ENCODE measurements around the gene CHRM4.
A peak's percentile ranks its signal among the peaks of the same experiment; 100 is the strongest.
"Not testable (repeated sequence)": the region's sequence is repeated elsewhere in the genome, so short reads cannot be mapped to it uniquely, and the experiment has no call there.

CHRM4 gene

DNA sequence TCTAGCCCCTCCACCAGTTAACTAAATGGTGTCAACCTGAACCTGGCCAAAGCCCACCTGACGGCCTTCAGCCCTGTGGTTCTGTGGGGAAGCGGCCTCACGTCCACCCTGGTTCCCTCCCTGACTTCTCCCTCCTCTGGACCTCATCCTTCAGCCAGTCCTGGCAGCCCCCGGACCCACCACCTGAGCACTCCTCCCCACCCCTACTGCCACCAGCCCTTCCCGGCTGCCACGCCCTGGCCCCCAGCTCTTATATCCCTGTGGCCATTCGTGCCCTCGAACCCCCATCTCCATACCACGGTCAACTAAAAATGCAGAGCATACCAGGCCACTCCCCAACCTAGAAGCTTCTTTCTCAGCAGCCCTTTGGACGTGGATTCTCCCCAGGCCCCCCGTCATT lies 14.3 kb downstream of the CHRM4 start:
- TF ChIP-seq SUZ12 (IDR thresholded peaks at IDR 0.05; ENCODE audit: extremely low read depth, insufficient read depth, insufficient read length) (no peak), ZNF274 (IDR thresholded peaks at IDR 0.05; ENCODE audit: low read depth, low read length) (no peak), YY1 (IDR thresholded peaks at IDR 0.05; ENCODE audit: insufficient read depth, insufficient read length) (no peak)
- Histone ChIP-seq H3K27me3 (ENCODE audit: insufficient read depth, insufficient read length) (no peaks in the 10 kb centered on the region), H3K9ac (ENCODE audit: insufficient read length, low read depth) (no peak overlapping the region), H3K4me1 (ENCODE audit: insufficient read depth, insufficient read length) (peaks cover 15% of the 10 kb centered on the region), H3K9me3 (ENCODE audit: insufficient read depth, low read length) (no peaks in the 10 kb centered on the region), H3K36me3 (ENCODE audit: insufficient read depth, insufficient read length, low read length) (peaks cover 67% of the 10 kb centered on the region), H3K4me3 (ENCODE audit: insufficient read length, low read depth) (no peak overlapping the region)
- no peak for DNase-seq (ENCODE audit: low read depth, low spot score)

DNA sequence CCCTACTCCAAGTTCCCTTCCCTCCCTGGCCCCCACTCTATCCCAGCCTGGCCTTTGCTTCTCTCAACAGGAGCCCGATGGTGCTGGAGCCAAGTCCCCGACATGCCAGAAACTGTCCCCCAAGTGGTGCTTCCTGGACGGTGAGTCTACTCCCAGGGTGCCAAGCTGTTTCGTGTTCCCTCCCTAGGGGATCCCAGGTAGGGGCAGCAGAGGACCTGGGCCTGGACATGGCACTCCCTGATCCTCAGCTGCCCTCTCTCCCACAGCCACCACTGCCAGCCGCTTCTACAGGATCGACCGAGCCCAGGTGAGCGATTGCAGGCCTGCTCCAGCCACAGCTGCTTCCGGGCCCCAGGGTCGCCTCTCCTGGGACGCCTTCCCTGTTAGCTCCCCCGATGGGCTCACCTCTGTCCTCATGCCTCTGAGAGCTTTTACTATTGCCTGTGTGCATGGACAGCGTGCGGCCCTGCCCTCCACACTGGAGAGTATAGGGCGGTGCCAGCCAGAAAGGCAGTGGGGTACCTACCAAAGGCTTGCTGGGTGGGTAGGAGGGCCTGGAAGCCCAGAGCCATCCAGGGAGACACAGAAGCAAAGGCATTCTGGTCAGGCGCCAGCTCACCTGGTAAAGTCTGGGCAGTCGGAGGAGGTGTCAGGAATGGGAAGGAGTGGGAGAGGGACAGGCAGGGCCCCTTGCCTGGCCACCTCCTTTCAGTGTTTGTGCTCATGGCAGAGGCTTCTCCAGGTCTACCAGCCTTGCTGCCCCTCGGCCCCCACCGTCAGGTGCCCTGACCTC lies 15.1 kb downstream of the CHRM4 start:
- Histone ChIP-seq H3K9me3 (ENCODE audit: insufficient read depth, low read length) (no peaks in the 10 kb centered on the region), H3K36me3 (ENCODE audit: insufficient read depth, insufficient read length, low read length) (peaks cover 75% of the 10 kb centered on the region), H3K4me3 (ENCODE audit: insufficient read length, low read depth) (no peak overlapping the region), H3K27me3 (ENCODE audit: insufficient read depth, insufficient read length) (no peaks in the 10 kb centered on the region), H3K9ac (ENCODE audit: insufficient read length, low read depth) (no peak overlapping the region), H3K4me1 (ENCODE audit: insufficient read depth, insufficient read length) (peaks cover 15% of the 10 kb centered on the region)
- DNase-seq (ENCODE audit: low read depth, low spot score): no peak
- TF ChIP-seq YY1 (IDR thresholded peaks at IDR 0.05; ENCODE audit: insufficient read depth, insufficient read length): no peak
- TF ChIP-seq ZNF274 (IDR thresholded peaks at IDR 0.05; ENCODE audit: low read depth, low read length): no peak
- TF ChIP-seq SUZ12 (IDR thresholded peaks at IDR 0.05; ENCODE audit: extremely low read depth, insufficient read depth, insufficient read length): no peak

DNA sequence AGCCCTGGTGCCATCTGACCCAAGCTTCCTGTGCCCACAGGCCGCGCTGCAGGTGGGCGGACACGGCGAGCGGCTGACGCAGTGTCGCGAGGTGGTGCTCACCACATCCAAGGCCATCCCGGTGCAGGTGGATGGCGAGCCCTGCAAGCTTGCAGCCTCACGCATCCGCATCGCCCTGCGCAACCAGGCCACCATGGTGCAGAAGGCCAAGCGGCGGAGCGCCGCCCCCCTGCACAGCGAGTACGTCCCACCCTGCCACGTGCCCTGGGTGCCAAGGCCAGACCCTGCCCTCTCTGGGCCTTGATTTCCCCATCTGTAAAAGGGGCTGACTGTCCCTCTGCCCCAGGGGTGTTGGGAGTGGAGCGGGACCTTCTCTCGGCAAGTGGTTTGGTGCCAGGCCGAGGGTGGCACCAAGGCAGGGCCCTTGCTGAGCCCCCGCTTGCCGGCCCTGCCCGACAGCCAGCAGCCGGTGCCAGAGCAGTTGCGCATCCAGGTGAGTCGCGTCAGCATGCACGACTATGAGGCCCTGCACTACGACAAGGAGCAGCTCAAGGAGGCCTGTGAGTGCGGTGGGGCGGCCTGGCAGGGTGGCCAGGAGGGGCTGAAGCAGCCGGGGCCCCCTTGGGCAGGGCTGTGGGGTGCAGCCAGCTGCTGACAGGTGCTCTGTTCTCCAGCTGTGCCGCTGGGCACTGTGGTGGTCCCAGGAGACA lies 16.0 kb downstream of the CHRM4 start:
- Histone ChIP-seq H3K36me3 (ENCODE audit: insufficient read depth, insufficient read length, low read length) (peaks cover 83% of the 10 kb centered on the region), H3K4me3 (ENCODE audit: insufficient read length, low read depth) (no peak overlapping the region), H3K27me3 (ENCODE audit: insufficient read depth, insufficient read length) (no peaks in the 10 kb centered on the region), H3K9me3 (ENCODE audit: insufficient read depth, low read length) (no peaks in the 10 kb centered on the region), H3K4me1 (ENCODE audit: insufficient read depth, insufficient read length) (peaks cover 15% of the 10 kb centered on the region), H3K9ac (ENCODE audit: insufficient read length, low read depth) (no peak overlapping the region)
- no peak for TF ChIP-seq ZNF274 (IDR thresholded peaks at IDR 0.05; ENCODE audit: low read depth, low read length)
- no peak for TF ChIP-seq YY1 (IDR thresholded peaks at IDR 0.05; ENCODE audit: insufficient read depth, insufficient read length)
- no peak for TF ChIP-seq SUZ12 (IDR thresholded peaks at IDR 0.05; ENCODE audit: extremely low read depth, insufficient read depth, insufficient read length)
- DNase-seq (ENCODE audit: low read depth, low spot score): no peak

GRCh38 chr11:46374815-46375214 lies 16.8 kb downstream of the CHRM4 start:
- no peak for TF ChIP-seq YY1 (IDR thresholded peaks at IDR 0.05; ENCODE audit: insufficient read depth, insufficient read length)
- H3K9ac ChIP-seq (ENCODE audit: insufficient read length, low read depth): no peak overlapping the region
- H3K36me3 ChIP-seq (ENCODE audit: insufficient read depth, insufficient read length, low read length): peaks cover 90% of the 10 kb centered on the region

GRCh38 chr11:46373787-46374740 lies 17.5 kb downstream of the CHRM4 start:
- peaks cover 90% of the 10 kb centered on the region for H3K36me3 ChIP-seq (ENCODE audit: insufficient read depth, insufficient read length, low read length)
- no peak for TF ChIP-seq SUZ12 (IDR thresholded peaks at IDR 0.05; ENCODE audit: extremely low read depth, insufficient read depth, insufficient read length)
- no peak for TF ChIP-seq ZNF274 (IDR thresholded peaks at IDR 0.05; ENCODE audit: low read depth, low read length)
- TF ChIP-seq YY1 (IDR thresholded peaks at IDR 0.05; ENCODE audit: insufficient read depth, insufficient read length): no peak

More at GRCh38 chr11:46374815-46375214, 16.8 kb downstream of the CHRM4 start:
- no peak for DNase-seq (ENCODE audit: low read depth, low spot score)
- Histone ChIP-seq H3K9me3 (ENCODE audit: insufficient read depth, low read length) (no peaks in the 10 kb centered on the region), H3K4me1 (ENCODE audit: insufficient read depth, insufficient read length) (peaks cover 21% of the 10 kb centered on the region), H3K4me3 (ENCODE audit: insufficient read length, low read depth) (no peak overlapping the region), H3K27me3 (ENCODE audit: insufficient read depth, insufficient read length) (no peaks in the 10 kb centered on the region)

DNA sequence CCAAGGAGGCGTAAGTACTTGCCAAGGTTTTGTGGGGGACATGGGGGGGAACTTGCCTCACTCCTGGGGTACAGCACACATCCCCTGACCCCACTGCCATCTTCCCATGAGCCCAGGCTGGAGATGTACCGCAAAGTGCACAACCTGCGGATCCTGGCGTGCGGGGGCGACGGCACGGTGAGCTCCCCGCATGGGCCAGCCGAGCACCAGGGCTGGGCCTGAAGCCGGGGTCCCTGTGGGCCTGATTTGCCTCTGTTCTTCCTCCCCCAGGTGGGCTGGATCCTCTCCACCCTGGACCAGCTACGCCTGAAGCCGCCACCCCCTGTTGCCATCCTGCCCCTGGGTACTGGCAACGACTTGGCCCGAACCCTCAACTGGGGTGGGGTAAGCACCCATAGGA lies 19.1 kb downstream of the CHRM4 start:
- H3K4me3 ChIP-seq (ENCODE audit: insufficient read length, low read depth); DNase-seq (ENCODE audit: low read depth, low spot score); H3K27me3 ChIP-seq (ENCODE audit: insufficient read depth, insufficient read length); H3K9me3 ChIP-seq (ENCODE audit: insufficient read depth, low read length); H3K9ac ChIP-seq (ENCODE audit: insufficient read length, low read depth): not testable (repeated sequence)
- Histone ChIP-seq H3K4me1 (ENCODE audit: insufficient read depth, insufficient read length) (peaks cover 18% of the 10 kb centered on the region), H3K36me3 (ENCODE audit: insufficient read depth, insufficient read length, low read length) (peaks cover 86% of the 10 kb centered on the region)

More at GRCh38 chr11:46373787-46374740, 17.5 kb downstream of the CHRM4 start:
- DNase-seq (ENCODE audit: low read depth, low spot score): no peak
- H3K9ac ChIP-seq (ENCODE audit: insufficient read length, low read depth): peak overlapping the region; percentile 36
- peaks cover 21% of the 10 kb centered on the region for H3K4me1 ChIP-seq (ENCODE audit: insufficient read depth, insufficient read length)
- no peak overlapping the region for H3K4me3 ChIP-seq (ENCODE audit: insufficient read length, low read depth)
- no peaks in the 10 kb centered on the region for H3K27me3 ChIP-seq (ENCODE audit: insufficient read depth, insufficient read length)
- no peaks in the 10 kb centered on the region for H3K9me3 ChIP-seq (ENCODE audit: insufficient read depth, low read length)

- no peak overlapping the region for H3K9ac ChIP-seq (ENCODE audit: insufficient read length, low read depth)
- no peaks in the 10 kb centered on the region for H3K9me3 ChIP-seq (ENCODE audit: insufficient read depth, low read length)
- peaks cover 21% of the 10 kb centered on the region for H3K4me1 ChIP-seq (ENCODE audit: insufficient read depth, insufficient read length)
- H3K4me3 ChIP-seq (ENCODE audit: insufficient read length, low read depth): no peak overlapping the region
- peaks cover 82% of the 10 kb centered on the region for H3K36me3 ChIP-seq (ENCODE audit: insufficient read depth, insufficient read length, low read length)
- no peak for DNase-seq (ENCODE audit: low read depth, low spot score)
- TF ChIP-seq YY1 (IDR thresholded peaks at IDR 0.05; ENCODE audit: insufficient read depth, insufficient read length): no peak
- TF ChIP-seq SUZ12 (IDR thresholded peaks at IDR 0.05; ENCODE audit: extremely low read depth, insufficient read depth, insufficient read length): no peak
- no peak for TF ChIP-seq ZNF274 (IDR thresholded peaks at IDR 0.05; ENCODE audit: low read depth, low read length)
- no peaks in the 10 kb centered on the region for H3K27me3 ChIP-seq (ENCODE audit: insufficient read depth, insufficient read length)
These were observed 19.5 kb downstream of the CHRM4 start for GRCh38 chr11:46372086-46372485.

DNA sequence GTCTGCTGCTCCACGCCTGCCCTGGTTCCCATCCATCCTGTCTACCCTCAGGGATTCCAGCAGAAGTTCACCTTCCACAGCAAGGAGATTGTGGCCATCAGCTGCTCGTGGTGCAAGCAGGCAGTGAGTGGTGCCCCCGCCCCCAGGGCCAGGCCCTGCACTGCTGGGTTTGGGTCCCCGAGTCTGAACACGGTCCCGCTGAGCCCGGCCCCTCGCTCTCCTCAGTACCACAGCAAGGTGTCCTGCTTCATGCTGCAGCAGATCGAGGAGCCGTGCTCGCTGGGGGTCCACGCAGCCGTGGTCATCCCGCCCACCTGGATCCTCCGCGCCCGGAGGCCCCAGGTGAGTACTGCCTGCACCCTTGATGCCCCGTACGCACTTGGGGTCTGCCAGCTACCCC lies 20.3 kb downstream of the CHRM4 start:
- peaks cover 82% of the 10 kb centered on the region for H3K36me3 ChIP-seq (ENCODE audit: insufficient read depth, insufficient read length, low read length)
- H3K27me3 ChIP-seq (ENCODE audit: insufficient read depth, insufficient read length): not testable (repeated sequence)

More for the DNA sequence above, 20.3 kb downstream of the CHRM4 start:
- H3K9me3 ChIP-seq (ENCODE audit: insufficient read depth, low read length); H3K4me3 ChIP-seq (ENCODE audit: insufficient read length, low read depth); DNase-seq (ENCODE audit: low read depth, low spot score): not testable (repeated sequence)
- Histone ChIP-seq H3K4me1 (ENCODE audit: insufficient read depth, insufficient read length) (peaks cover 24% of the 10 kb centered on the region), H3K9ac (ENCODE audit: insufficient read length, low read depth) (peak overlapping the region; percentile 27)

All from NT2/D1 (cell line).